Karpas-422 (cell line): ENCODE data around the gene ATP1B3. TPM values are rescaled to one million over a fixed set of nuclear protein-coding genes. Genes with fewer than 3 reads are reported as not detected.

Source experiments
- DNase-seq: peaks from one replicate; pipeline ENCODE4 v3.0.0-alpha.2; 2015
- H2AFZ ChIP-seq: fragments of 200-600 bp; sonication (generic); 2 replicates; pipeline ENCODE4 v1.6.1; 2014; ENCODE audit warnings: antibody characterized with exemption, low read length, mixed read lengths
- H3K27ac ChIP-seq: fragments of 200-600 bp; sonication (generic); 2 replicates; pipeline ENCODE4 v1.5.1; 2014; ENCODE audit warnings: mild to moderate bottlenecking, low read length, moderate library complexity
- H3K27me3 ChIP-seq: fragments of 200-600 bp; sonication (generic); 2 replicates; pipeline ENCODE4 v1.6.1; 2014; ENCODE audit warnings: low read length, mixed read lengths
- H3K36me3 ChIP-seq: fragments of 200-600 bp; sonication (generic); 2 replicates; pipeline ENCODE4 v1.6.1; 2014; ENCODE audit warnings: low read length, mixed read lengths; ENCODE audit not compliant: insufficient read depth
- H3K4me1 ChIP-seq: fragments of 200-600 bp; sonication (generic); 2 replicates; pipeline ENCODE4 v1.6.1; 2014; ENCODE audit warnings: mild to moderate bottlenecking, low read length, mixed read lengths
- H3K4me2 ChIP-seq: fragments of 200-600 bp; sonication (generic); 2 replicates; pipeline ENCODE4 v1.6.1; 2014; ENCODE audit warnings: low read length, low read depth, mild to moderate bottlenecking; ENCODE audit not compliant: poor library complexity, severe bottlenecking
- H3K4me3 ChIP-seq: fragments of 200-600 bp; sonication (generic); 2 replicates; pipeline ENCODE4 v1.5.1; 2014; ENCODE audit warnings: mild to moderate bottlenecking, antibody characterized with exemption, low read length, mixed read lengths
- H3K79me2 ChIP-seq: fragments of 200-600 bp; sonication (generic); 2 replicates; pipeline ENCODE4 v1.6.1; 2014; ENCODE audit warnings: mild to moderate bottlenecking, low read length, mixed read lengths
- H3K9ac ChIP-seq: fragments of 200-600 bp; sonication (generic); 2 replicates; pipeline ENCODE4 v1.6.0; 2014; ENCODE audit warnings: low read length
- H3K9me2 ChIP-seq: fragments of 200-600 bp; sonication (generic), shearing (Covaris generic); replicated peaks from 2 replicates; pipeline ENCODE4 v1.6.0; 2014; ENCODE audit warnings: mild to moderate bottlenecking, low read length, moderate library complexity; ENCODE audit not compliant: insufficient read depth
- H3K9me3 ChIP-seq: fragments of 300-700, 200-600 bp; sonication (generic); 2 replicates; pipeline ENCODE4 v1.6.1; 2014; ENCODE audit warnings: low read length, mixed read lengths
- H4K20me1 ChIP-seq: fragments of 200-600 bp; sonication (generic); 2 replicates; pipeline ENCODE4 v1.6.1; 2014; ENCODE audit warnings: mild to moderate bottlenecking, antibody characterized with exemption, low read length, low read depth; ENCODE audit not compliant: insufficient read depth
- total RNA-seq: library from RNA; depleted of rRNA; stranded (reverse); fragments of >200 nt; shearing (Covaris generic); gene quantifications from 2 replicates; pipeline ENCODE4 v1.2.3, GENCODE V29; 2014; ENCODE audit warnings: low replicate concordance; rRNA removed

Gene ATP1B3
- total RNA-seq = 54.6 and 68.7 TPM in 2 replicates

GRCh38 chr3:141876381-141876890 is at the start of gene ATP1B3:
Gene ATP1B3 (plus strand): TSS chr3:141876643. CDS start chr3:141876802, 159 bp downstream.
- H3K4me2 ChIP-seq = peak within 1 kb of the TSS; percentile 96
- H3K9me3 ChIP-seq = no peaks in the 10 kb centered on the region
- H3K36me3 ChIP-seq = peaks cover 15% of the 10 kb centered on the region
- no peaks in the 10 kb centered on the region for H3K27me3 ChIP-seq
- H3K4me3 ChIP-seq = peak within 1 kb of the TSS; percentile 97
- peak within 1 kb of the TSS; percentile 93 for H2AFZ ChIP-seq
- peaks cover 49% of the 10 kb centered on the region for H3K79me2 ChIP-seq
- peaks cover 36% of the 10 kb centered on the region for H3K4me1 ChIP-seq
- H3K9ac ChIP-seq = peak within 1 kb of the TSS; percentile 99
- peak within 1 kb of the TSS; percentile 79 for H3K27ac ChIP-seq
- H4K20me1 ChIP-seq = 0 out of 2 replicates have a peak, but pooled peaks cover 4% of the 10 kb centered on the region
- no peaks in the 10 kb centered on the region for H3K9me2 ChIP-seq
- DNase-seq = peak; percentile 94

DNA sequence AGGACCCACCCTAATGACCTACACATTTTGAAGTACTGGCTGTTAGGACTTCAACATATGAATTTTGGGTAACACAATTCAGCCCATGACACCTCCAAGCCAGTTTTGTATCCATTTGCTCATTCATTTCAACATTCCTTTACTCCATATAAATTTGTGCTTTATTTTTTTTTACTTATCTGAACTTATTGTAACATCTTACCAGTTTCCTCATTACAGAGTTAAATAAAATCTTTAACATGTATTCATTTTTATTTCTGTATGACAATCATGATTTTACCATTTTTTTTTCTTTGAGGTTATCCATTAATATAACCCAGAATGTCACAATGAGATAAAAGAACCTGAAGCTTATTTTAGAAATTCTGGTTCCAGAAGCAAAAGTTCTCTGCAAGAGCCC is 48.0 kb upstream of the ATP1B3 start:
- H3K36me3 ChIP-seq = no peaks in the 10 kb centered on the region
- no peaks in the 10 kb centered on the region for H3K79me2 ChIP-seq
- H2AFZ ChIP-seq = no peak overlapping the region
- no peak overlapping the region for H3K4me2 ChIP-seq
- no peaks in the 10 kb centered on the region for H3K27me3 ChIP-seq
- no peak overlapping the region for H3K27ac ChIP-seq
- H3K9me2 ChIP-seq = no peaks in the 10 kb centered on the region
- no peak overlapping the region for H3K4me3 ChIP-seq
- no peaks in the 10 kb centered on the region for H3K9me3 ChIP-seq
- peak; percentile 29 for DNase-seq
- H3K9ac ChIP-seq = no peak overlapping the region
- H4K20me1 ChIP-seq = no peaks in the 10 kb centered on the region
- no peaks in the 10 kb centered on the region for H3K4me1 ChIP-seq

DNA sequence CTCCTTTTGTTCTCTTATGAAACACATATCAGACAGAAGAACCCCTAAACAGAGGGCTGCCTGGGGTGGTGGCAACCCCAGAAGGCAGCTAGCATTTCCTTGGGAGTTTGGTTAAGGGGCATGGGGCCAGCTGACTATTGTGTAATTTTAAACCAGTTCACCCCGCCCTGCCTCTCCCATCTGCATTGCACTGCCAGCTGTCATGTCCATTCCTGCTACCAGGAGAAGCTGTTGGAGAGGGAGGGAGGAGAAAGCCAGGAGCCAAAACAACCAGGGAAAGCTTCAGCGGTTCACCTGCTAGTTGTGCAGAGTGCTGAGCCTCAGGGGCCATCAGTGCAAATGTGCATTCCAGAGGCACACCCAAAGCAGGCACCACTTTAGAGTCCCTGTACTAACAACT is 47.6 kb upstream of the ATP1B3 start:
- Histone ChIP-seq H3K9me3 (no peaks in the 10 kb centered on the region), H3K27me3 (no peaks in the 10 kb centered on the region), H4K20me1 (no peaks in the 10 kb centered on the region), H3K9ac (no peak overlapping the region), H3K4me2 (no peak overlapping the region), H3K79me2 (no peaks in the 10 kb centered on the region), H2AFZ (no peak overlapping the region), H3K9me2 (no peaks in the 10 kb centered on the region), H3K36me3 (no peaks in the 10 kb centered on the region), H3K27ac (no peak overlapping the region), H3K4me1 (no peaks in the 10 kb centered on the region), H3K4me3 (no peak overlapping the region)
- DNase-seq = peak; percentile 15

GRCh38 chr3:141830508-141830907 is 45.9 kb upstream of the ATP1B3 start:
- H3K36me3 ChIP-seq = no peaks in the 10 kb centered on the region
- H3K27ac ChIP-seq = no peak overlapping the region
- no peaks in the 10 kb centered on the region for H3K9me3 ChIP-seq
- H4K20me1 ChIP-seq = no peaks in the 10 kb centered on the region
- H3K79me2 ChIP-seq = no peaks in the 10 kb centered on the region
- H3K9ac ChIP-seq = no peak overlapping the region
- no peak overlapping the region for H2AFZ ChIP-seq
- no peak for DNase-seq
- no peak overlapping the region for H3K4me3 ChIP-seq
- H3K27me3 ChIP-seq = no peaks in the 10 kb centered on the region
- H3K4me1 ChIP-seq = no peaks in the 10 kb centered on the region
- H3K4me2 ChIP-seq = no peak overlapping the region
- H3K9me2 ChIP-seq = no peaks in the 10 kb centered on the region

DNA sequence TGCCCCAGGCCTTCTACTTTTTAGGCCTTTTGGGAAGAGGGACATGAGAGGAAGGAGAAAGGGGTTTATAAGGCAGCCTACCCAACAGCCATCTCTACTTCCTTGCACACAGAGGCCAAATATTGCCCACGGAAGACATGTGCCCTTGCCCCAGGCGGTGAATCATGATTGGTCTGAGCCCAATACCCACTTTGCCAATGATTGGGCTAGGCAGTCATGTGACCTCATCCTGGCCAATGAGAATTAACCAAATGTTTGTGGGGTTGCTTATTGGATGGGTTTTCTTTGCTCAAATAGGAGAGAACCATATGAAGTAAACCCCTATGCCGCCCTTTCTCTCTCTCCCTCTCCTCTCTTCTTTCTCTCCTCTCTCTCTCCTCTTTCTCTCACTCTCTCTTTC is 42.2 kb upstream of the ATP1B3 start:
- Histone ChIP-seq H3K27me3 (no peaks in the 10 kb centered on the region), H2AFZ (no peak overlapping the region), H3K9me3 (no peaks in the 10 kb centered on the region), H3K9me2 (no peaks in the 10 kb centered on the region), H4K20me1 (no peaks in the 10 kb centered on the region), H3K9ac (no peak overlapping the region), H3K27ac (no peak overlapping the region), H3K36me3 (no peaks in the 10 kb centered on the region), H3K4me2 (no peak overlapping the region), H3K4me3 (no peak overlapping the region), H3K4me1 (no peaks in the 10 kb centered on the region), H3K79me2 (no peaks in the 10 kb centered on the region)
- DNase-seq = no peak

DNA sequence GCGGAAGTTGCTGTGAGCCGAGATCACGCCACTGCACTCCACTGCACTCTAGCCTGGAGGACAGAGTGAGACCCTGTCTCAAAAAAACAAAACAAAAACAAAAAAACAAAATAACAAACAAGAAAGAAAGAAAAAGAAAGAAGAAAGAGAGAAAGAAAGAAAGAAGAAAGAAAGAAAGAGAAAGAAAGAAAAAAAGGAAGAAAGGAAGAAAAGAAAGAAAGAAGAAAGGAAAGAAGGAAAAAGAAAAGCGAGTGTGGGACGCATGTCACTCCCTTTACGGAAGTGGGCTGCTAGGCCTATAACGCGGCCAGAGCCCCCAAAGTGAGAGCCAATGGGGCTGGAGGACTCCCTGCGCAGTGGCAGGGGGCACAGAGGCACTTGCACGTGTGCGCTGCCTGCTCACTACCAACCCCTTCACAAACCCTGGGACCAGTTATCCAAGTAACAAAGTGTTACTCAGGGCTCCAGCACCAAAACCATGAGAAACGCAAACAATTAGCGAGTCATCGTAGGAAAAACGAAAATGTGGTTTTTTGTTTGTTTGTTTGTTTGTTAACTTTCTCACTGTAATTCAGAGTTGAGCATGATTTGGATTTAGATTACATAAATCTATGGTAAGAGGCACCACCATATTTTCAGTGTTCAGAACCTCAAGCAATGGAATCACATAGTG is 40.8 kb upstream of the ATP1B3 start:
- peak; percentile 32 for DNase-seq

GRCh38 chr3:141839389-141839788 is 37.1 kb upstream of the ATP1B3 start:
- H3K79me2 ChIP-seq = no peaks in the 10 kb centered on the region
- DNase-seq = no peak
- no peaks in the 10 kb centered on the region for H4K20me1 ChIP-seq
- no peak overlapping the region for H3K4me3 ChIP-seq
- no peaks in the 10 kb centered on the region for H3K9me3 ChIP-seq
- H3K27ac ChIP-seq = no peak overlapping the region
- H2AFZ ChIP-seq = no peak overlapping the region
- H3K4me2 ChIP-seq = no peak overlapping the region
- H3K9me2 ChIP-seq = no peaks in the 10 kb centered on the region
- no peak overlapping the region for H3K9ac ChIP-seq
- H3K4me1 ChIP-seq = no peaks in the 10 kb centered on the region
- no peaks in the 10 kb centered on the region for H3K36me3 ChIP-seq
- no peaks in the 10 kb centered on the region for H3K27me3 ChIP-seq

More for the DNA sequence above, 40.8 kb upstream of the ATP1B3 start:
- no peaks in the 10 kb centered on the region for H3K9me2 ChIP-seq
- no peak overlapping the region for H2AFZ ChIP-seq
- H3K9ac ChIP-seq = no peak overlapping the region
- H3K4me2 ChIP-seq = no peak overlapping the region
- H3K27ac ChIP-seq = no peak overlapping the region
- no peaks in the 10 kb centered on the region for H4K20me1 ChIP-seq
- no peaks in the 10 kb centered on the region for H3K36me3 ChIP-seq
- H3K27me3 ChIP-seq = no peaks in the 10 kb centered on the region
- no peaks in the 10 kb centered on the region for H3K4me1 ChIP-seq
- no peak overlapping the region for H3K4me3 ChIP-seq
- no peaks in the 10 kb centered on the region for H3K9me3 ChIP-seq
- H3K79me2 ChIP-seq = no peaks in the 10 kb centered on the region

GRCh38 chr3:141840737-141841544 is 35.5 kb upstream of the ATP1B3 start:
- no peak for DNase-seq
- H3K4me1 ChIP-seq = no peaks in the 10 kb centered on the region
- no peaks in the 10 kb centered on the region for H3K9me2 ChIP-seq
- no peaks in the 10 kb centered on the region for H3K79me2 ChIP-seq
- no peaks in the 10 kb centered on the region for H3K9me3 ChIP-seq
- H3K9ac ChIP-seq = no peak overlapping the region
- H3K4me3 ChIP-seq = no peak overlapping the region
- H3K36me3 ChIP-seq = no peaks in the 10 kb centered on the region
- H2AFZ ChIP-seq = no peak overlapping the region
- H3K4me2 ChIP-seq = no peak overlapping the region
- H3K27me3 ChIP-seq = no peaks in the 10 kb centered on the region
- H3K27ac ChIP-seq = no peak overlapping the region
- no peaks in the 10 kb centered on the region for H4K20me1 ChIP-seq
